ENCODE measurements around the gene KLHL26. TPM values are rescaled to one million over a fixed set of nuclear protein-coding genes. Genes with fewer than 3 reads are reported as not detected.
A peak's percentile ranks its signal among the peaks of the same experiment; 100 is the strongest.

The KLHL26 gene
- total RNA-seq, 4 donors from 2014 or later, result 9.9 to 16.0 (median 10.9) TPM

GRCh38 chr19:18594096-18594823, 42.6 kb upstream of the KLHL26 start:
- H3K27me3 ChIP-seq, result peaks cover 0 to 7% of the 10 kb centered on the region in 2 donors
- TF ChIP-seq CTCF (IDR thresholded peaks at IDR 0.05) (peak; percentile 80 to 93 (median 87)), POLR2A (IDR thresholded peaks at IDR 0.05) (no peak)
- peak overlapping the region in 2 of 4 donors; percentile 38 to 55 for H3K27ac ChIP-seq

GRCh38 chr19:18594824-18595373, 41.9 kb upstream of the KLHL26 start:
- H3K4me1 ChIP-seq, result peaks cover 0 to 23% (median 10%) of the 10 kb centered on the region in 4 donors
- peaks cover 0 to 11% (median 0%) of the 10 kb centered on the region in 3 donors for H3K36me3 ChIP-seq
- H3K9me3 ChIP-seq, result no peaks in the 10 kb centered on the region
- peaks cover 0 to 7% of the 10 kb centered on the region in 2 donors for H3K27me3 ChIP-seq
- peak overlapping the region; percentile 22 to 50 (median 48) for H3K4me3 ChIP-seq
- peak overlapping the region in 1 of 4 donors; percentile 55 for H3K27ac ChIP-seq
- TF ChIP-seq POLR2A (IDR thresholded peaks at IDR 0.05) (no peak), CTCF (IDR thresholded peaks at IDR 0.05) (no peak)
- DNase-seq, result no peak

More at GRCh38 chr19:18594096-18594823, 42.6 kb upstream of the KLHL26 start:
- Histone ChIP-seq H3K4me1 (peaks cover 0 to 29% (median 12%) of the 10 kb centered on the region in 4 donors), H3K9me3 (no peaks in the 10 kb centered on the region), H3K36me3 (peaks cover 0 to 11% (median 0%) of the 10 kb centered on the region in 3 donors), H3K4me3 (peak overlapping the region; percentile 22 to 50 (median 48))
- peak; percentile 77 to 87 (median 80) for DNase-seq

GRCh38 chr19:18595475-18595874, 41.4 kb upstream of the KLHL26 start:
- Histone ChIP-seq H3K4me3 (no peak overlapping the region), H3K9me3 (no peaks in the 10 kb centered on the region), H3K27me3 (peaks cover 0 to 7% of the 10 kb centered on the region in 2 donors), H3K27ac (no peak overlapping the region), H3K36me3 (peaks cover 0 to 8% (median 0%) of the 10 kb centered on the region in 3 donors), H3K4me1 (peaks cover 0 to 17% (median 10%) of the 10 kb centered on the region in 4 donors)
- DNase-seq, result no peak
- TF ChIP-seq POLR2A (IDR thresholded peaks at IDR 0.05), result no peak
- no peak for TF ChIP-seq CTCF (IDR thresholded peaks at IDR 0.05)

- peaks cover 0 to 17% (median 10%) of the 10 kb centered on the region in 4 donors for H3K4me1 ChIP-seq
- no peak for TF ChIP-seq CTCF (IDR thresholded peaks at IDR 0.05)
- no peak for TF ChIP-seq POLR2A (IDR thresholded peaks at IDR 0.05)
- no peaks in the 10 kb centered on the region for H3K36me3 ChIP-seq
- no peak overlapping the region for H3K27ac ChIP-seq
- peaks cover 0 to 7% of the 10 kb centered on the region in 2 donors for H3K27me3 ChIP-seq
- no peaks in the 10 kb centered on the region for H3K9me3 ChIP-seq
- DNase-seq, result peak in 2 of 3 donors; percentile 67 to 74
- H3K4me3 ChIP-seq, result no peak overlapping the region
Measured at GRCh38 chr19:18596752-18597157, 40.1 kb upstream of the KLHL26 start.

- no peak overlapping the region for H3K27ac ChIP-seq
- no peaks in the 10 kb centered on the region for H3K36me3 ChIP-seq
- DNase-seq, result no peak
- TF ChIP-seq POLR2A (IDR thresholded peaks at IDR 0.05) (no peak), CTCF (IDR thresholded peaks at IDR 0.05) (no peak)
- no peaks in the 10 kb centered on the region for H3K9me3 ChIP-seq
- peaks cover 0 to 7% of the 10 kb centered on the region in 2 donors for H3K27me3 ChIP-seq
- H3K4me1 ChIP-seq, result peaks cover 0 to 17% (median 10%) of the 10 kb centered on the region in 4 donors
- H3K4me3 ChIP-seq, result no peak overlapping the region
Measured at GRCh38 chr19:18597809-18598660, 38.8 kb upstream of the KLHL26 start.
